Natural killer cell treated with Interleukin-12 subunit alpha and Interleukin-12 subunit beta and Interleukin-15 and Interleukin-18, amount 100 ng/mL, for 72 hours (primary cell): ENCODE data around the gene NMRK1. TPM values are rescaled to one million over a fixed set of nuclear protein-coding genes. Genes with fewer than 3 reads are reported as not detected.

ENCODE experiments used
- ATAC-seq, 2 donors: fragments of 150-1000 bp; cut with Tn5 transposase in 1 of 2; sonication (Bioruptor Pico), chemical (Tn5 transposase) in 1 of 2; 2 replicates each; pipeline ENCODE4 v1.10.0; 2021
- DNase-seq: peaks from one replicate; pipeline ENCODE4 v3.0.0; 2022; ENCODE audit warnings: low spot score
- H3K27ac Mint-ChIP-seq, 2 donors: 1 replicate in 1 of 2; 2 replicates in 1 of 2; pipeline ENCODE4 v1.8.0; 2022; ENCODE audit warnings: mixed read lengths in 2 of 2, mild to moderate bottlenecking in 1 of 2, moderate library complexity in 1 of 2
- H3K27me3 Mint-ChIP-seq, 2 donors: 1 replicate in 1 of 2; 2 replicates in 1 of 2; pipeline ENCODE4 v1.8.0; 2022; ENCODE audit warnings: mixed read lengths in 2 of 2
- H3K36me3 Mint-ChIP-seq: one replicate; pipeline ENCODE4 v1.8.0; 2022; ENCODE audit warnings: mixed read lengths
- H3K4me1 Mint-ChIP-seq, 2 donors: 1 replicate in 1 of 2; 2 replicates in 1 of 2; pipeline ENCODE4 v1.8.0; 2022; ENCODE audit warnings: low read depth in 2 of 2, mixed read lengths in 2 of 2, mild to moderate bottlenecking in 1 of 2
- H3K4me3 Mint-ChIP-seq: one replicate; pipeline ENCODE4 v1.8.0; 2022; ENCODE audit warnings: mixed read lengths
- H3K9me3 Mint-ChIP-seq: 2 replicates; pipeline ENCODE4 v1.8.0; 2022; ENCODE audit warnings: mixed read lengths
- total RNA-seq, 2 donors: library from RNA; stranded (reverse); gene quantifications; one replicate each; pipeline ENCODE4 v1.2.3, GENCODE V29; 2022

The NMRK1 gene
- total RNA-seq, 2 donors from 2014 or later = 24.0 to 27.2 TPM

DNA sequence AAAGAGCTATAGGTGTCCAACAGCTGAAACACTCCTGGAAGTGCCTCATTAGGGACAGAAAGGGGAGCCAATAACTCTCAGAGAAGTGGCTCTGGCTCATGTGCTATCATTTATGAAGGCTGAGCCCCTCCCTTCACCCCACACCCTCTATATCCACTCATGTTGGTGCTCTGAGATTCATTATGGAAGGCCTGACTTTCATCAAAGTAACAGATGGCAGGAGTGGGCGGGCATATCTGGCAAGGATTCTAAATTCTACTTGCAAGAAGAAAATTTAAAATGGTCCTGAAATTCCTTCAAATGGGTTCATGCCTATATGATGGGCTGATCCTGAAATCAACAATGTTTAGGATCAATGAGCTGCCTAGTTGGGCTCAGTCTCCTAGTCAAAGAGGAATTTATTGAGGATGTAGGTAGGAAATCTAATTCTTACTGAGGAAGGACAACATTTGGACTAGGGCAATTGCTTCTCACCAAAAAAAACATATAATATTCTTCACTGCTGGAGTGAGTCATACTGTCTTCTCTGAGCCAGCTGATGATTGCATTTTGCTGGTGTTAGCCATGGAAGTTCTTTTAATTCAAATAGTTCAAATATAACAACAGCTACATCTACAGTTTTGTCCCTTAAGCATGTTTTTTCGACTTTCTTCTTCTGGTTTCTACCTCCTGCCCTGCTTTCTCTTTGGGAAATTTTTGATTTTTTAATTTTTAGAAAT, 23.5 kb downstream of the NMRK1 start:
- no peak for DNase-seq
- no peaks in the 10 kb centered on the region for H3K27me3 Mint-ChIP-seq
- peaks cover 25% of the 10 kb centered on the region for H3K36me3 Mint-ChIP-seq
- H3K4me1 Mint-ChIP-seq = no peaks in the 10 kb centered on the region
- H3K27ac Mint-ChIP-seq = no peak overlapping the region
- no peak for ATAC-seq
- H3K9me3 Mint-ChIP-seq = no peaks in the 10 kb centered on the region
- no peak overlapping the region for H3K4me3 Mint-ChIP-seq

DNA sequence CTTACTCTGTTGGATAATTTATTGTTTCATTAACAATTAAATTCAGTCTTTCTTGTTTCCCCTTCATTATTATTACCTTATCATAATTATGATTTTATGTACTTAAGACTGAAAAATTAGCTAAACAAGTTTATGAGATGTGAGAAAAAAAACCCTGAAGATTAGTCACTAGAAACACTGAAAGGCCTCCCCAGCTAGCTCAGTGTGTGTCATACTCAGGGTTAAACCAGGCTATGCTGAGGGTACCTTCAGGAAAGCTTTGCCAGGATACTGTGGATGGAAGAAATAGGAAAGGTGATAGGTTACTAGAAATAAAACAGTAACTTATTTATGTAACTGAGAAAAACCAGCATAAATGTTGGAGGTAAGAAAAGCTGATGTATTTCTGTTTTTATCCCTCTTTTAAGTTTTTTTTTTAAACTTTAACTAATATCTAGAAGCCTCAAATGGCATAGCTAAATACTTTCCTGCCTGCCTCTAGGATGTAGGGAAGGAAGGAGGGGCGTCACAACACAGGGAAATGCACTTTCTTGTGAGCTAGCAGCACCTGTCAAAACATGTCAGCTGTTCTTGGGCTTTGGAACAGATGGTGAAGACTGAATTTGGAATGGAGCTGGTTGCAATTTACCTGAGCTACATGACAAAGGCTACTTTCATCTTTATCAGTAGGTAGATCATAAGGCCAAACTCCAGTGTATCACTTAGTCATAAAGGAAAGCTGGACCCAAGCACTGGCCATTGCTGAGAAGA, 24.2 kb downstream of the NMRK1 start:
- no peak overlapping the region for H3K27ac Mint-ChIP-seq
- ATAC-seq = no peak

DNA sequence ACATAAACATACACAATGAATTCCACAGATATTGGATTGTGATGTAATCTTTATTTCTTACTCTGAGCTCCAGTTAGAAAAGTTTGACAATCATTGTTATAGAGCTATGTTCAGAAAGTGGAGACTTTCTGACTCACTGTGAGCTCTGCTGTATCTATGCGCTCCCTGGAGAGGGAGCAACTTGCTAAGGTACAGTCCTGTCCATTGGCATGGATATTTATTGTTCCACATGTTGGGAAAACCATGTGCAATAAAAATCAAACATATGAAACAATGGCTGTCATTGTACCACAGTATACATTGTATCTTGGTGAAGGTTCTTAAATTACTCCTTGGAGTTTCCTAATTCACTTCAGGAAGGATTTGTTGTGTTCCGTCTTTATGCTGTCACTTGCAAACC, 26.8 kb downstream of the NMRK1 start:
- Mint-ChIP-seq H3K4me3 (no peak overlapping the region), H3K36me3 (peaks cover 9% of the 10 kb centered on the region)

More for the DNA sequence above, 24.2 kb downstream of the NMRK1 start:
- no peak for DNase-seq
- H3K4me1 Mint-ChIP-seq = no peaks in the 10 kb centered on the region
- no peaks in the 10 kb centered on the region for H3K27me3 Mint-ChIP-seq
- no peaks in the 10 kb centered on the region for H3K9me3 Mint-ChIP-seq
- no peak overlapping the region for H3K4me3 Mint-ChIP-seq
- peaks cover 28% of the 10 kb centered on the region for H3K36me3 Mint-ChIP-seq

DNA sequence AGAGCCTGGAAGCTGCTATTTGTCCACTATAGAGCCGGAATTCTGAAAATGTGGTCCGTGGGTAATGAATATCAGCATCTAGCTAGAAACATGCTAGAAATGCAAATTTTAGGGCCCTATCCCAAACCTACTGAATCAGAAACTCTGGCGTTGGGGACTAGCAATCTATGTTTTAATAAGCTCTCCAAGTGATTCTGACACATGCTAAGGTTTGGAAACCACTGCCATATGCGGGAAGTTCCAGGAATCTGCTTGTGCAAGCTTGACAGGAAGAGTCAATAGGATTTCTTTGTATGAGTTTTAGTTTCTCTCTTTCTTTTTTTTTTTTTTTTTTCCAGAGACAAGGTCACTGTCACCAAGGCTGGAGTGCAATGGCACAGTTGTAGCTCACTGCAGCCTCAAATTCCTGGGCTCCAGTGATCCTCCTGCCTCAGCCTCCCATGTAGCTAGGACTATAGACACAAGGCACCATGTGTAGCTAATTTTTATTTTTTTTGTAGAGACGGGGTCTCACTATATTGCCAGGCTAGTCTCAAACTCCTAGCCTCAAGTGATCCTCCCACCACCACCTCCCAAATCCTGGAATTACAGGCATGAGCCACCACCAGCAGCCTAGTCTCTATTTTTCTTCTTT, 33.5 kb downstream of the NMRK1 start:
- no peaks in the 10 kb centered on the region for H3K9me3 Mint-ChIP-seq
- no peaks in the 10 kb centered on the region for H3K4me1 Mint-ChIP-seq
- no peak overlapping the region for H3K27ac Mint-ChIP-seq
- H3K27me3 Mint-ChIP-seq = no peaks in the 10 kb centered on the region
- no peak overlapping the region for H3K4me3 Mint-ChIP-seq
- no peak for DNase-seq
- ATAC-seq = no peak
- peaks cover 3% of the 10 kb centered on the region for H3K36me3 Mint-ChIP-seq

More for the DNA sequence above, 26.8 kb downstream of the NMRK1 start:
- Mint-ChIP-seq H3K27ac (no peak overlapping the region), H3K27me3 (no peaks in the 10 kb centered on the region), H3K9me3 (no peaks in the 10 kb centered on the region), H3K4me1 (no peaks in the 10 kb centered on the region)
- DNase-seq = no peak
- no peak for ATAC-seq

DNA sequence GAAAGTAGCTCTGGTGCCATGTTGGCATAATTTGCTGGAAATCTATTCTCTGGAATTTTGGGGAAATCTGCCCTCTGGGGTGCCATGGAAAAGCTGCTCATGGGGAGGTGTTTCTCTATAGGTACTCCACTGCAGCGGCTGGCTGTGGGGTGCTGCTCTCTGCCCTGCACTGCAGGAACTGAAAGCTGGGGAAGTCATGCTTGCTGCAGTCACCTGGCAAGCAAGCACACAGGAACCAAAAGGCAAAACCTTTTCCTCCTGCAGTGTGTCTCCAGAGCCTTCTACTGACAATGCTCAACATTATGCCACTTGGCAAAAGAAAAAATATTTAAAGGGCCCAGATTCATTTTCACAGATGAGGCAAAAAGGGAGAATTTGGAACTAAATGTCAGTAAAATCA, 34.1 kb downstream of the NMRK1 start:
- H3K27me3 Mint-ChIP-seq = no peaks in the 10 kb centered on the region
- no peak for ATAC-seq
- H3K9me3 Mint-ChIP-seq = no peaks in the 10 kb centered on the region
- H3K4me3 Mint-ChIP-seq = no peak overlapping the region
- no peak for DNase-seq
- H3K4me1 Mint-ChIP-seq = no peaks in the 10 kb centered on the region
- H3K36me3 Mint-ChIP-seq = no peaks in the 10 kb centered on the region
- H3K27ac Mint-ChIP-seq = no peak overlapping the region

DNA sequence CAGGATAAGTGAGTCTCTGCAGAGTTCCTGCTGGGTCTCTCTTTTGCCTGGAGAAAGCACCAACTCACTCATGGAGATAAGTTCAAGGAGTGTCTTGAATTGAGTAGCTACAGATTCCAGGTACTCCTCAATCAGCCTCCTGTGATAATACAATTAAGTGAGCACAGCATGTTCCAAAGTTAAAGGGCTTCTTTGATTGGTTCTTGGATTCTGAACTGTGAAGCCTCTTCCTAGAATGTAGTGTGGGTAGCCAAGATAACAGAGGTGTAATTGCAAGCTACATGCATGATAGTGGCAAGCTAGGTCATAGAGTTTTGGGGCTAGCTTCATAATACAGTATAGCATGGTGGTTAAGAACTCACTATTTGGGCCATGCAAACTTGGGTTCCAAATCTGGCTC, 36.7 kb downstream of the NMRK1 start:
- Mint-ChIP-seq H3K36me3 (no peaks in the 10 kb centered on the region), H3K27ac (no peak overlapping the region), H3K4me1 (no peaks in the 10 kb centered on the region), H3K27me3 (peaks cover 0 to 2% of the 10 kb centered on the region in 2 donors), H3K4me3 (no peak overlapping the region), H3K9me3 (no peaks in the 10 kb centered on the region)
- DNase-seq (no peak), ATAC-seq (no peak)

DNA sequence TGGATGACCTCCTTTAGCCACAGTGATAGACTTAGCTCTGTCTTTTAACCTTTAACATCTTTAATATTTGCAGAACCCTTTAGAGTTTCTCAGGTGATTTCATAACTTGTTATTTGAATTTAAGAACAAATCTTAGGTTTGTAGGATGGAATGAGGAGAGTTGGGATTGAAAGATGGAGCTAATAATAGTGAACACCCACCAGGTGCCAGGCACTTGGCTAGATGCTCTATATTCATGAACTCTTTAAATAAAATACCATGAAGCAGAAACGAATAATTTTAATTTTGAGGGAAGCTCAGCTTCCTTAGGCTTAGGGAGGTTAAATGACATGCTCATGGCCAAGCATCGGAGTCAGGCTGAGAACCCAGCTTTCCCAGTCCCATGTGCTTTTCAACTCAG, 40.4 kb downstream of the NMRK1 start:
- no peaks in the 10 kb centered on the region for H3K9me3 Mint-ChIP-seq
- no peaks in the 10 kb centered on the region for H3K4me1 Mint-ChIP-seq
- no peak overlapping the region for H3K4me3 Mint-ChIP-seq
- H3K36me3 Mint-ChIP-seq = no peaks in the 10 kb centered on the region
- peaks cover 14 to 16% of the 10 kb centered on the region in 2 donors for H3K27me3 Mint-ChIP-seq
- no peak overlapping the region for H3K27ac Mint-ChIP-seq
- ATAC-seq = no peak
- no peak for DNase-seq

DNA sequence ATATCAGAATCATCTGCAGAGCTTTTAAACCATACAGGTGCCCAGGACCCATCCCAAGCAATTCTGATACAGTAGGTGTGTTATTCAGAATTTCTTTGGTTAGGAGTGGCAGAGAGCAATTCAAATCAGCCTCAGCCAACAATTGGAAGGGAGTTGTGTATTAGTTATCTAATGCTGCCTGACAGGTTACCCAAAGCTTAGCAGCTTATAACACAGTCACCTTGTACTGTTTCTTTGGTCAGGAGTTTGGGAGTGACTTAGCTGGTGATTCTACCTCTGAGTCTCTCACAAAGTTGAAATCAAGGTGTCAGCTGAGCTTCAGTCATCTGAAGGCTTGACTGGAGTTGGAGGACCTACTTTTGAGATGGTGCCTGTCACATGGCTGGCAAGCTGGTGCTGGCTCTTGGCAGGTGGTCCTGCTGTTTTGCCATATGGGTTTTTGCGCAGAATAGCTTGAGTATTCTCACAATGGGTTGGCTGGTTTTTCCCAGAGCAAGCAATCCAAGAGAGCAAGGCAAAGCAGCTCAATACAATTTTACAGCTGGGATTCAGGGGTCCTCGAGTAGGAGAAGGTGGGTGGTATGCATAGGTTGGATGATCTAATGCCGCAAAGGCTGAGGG, 41.1 kb downstream of the NMRK1 start:
- Mint-ChIP-seq H3K27ac (no peak overlapping the region), H3K4me1 (no peaks in the 10 kb centered on the region), H3K27me3 (peaks cover 14 to 16% of the 10 kb centered on the region in 2 donors), H3K4me3 (no peak overlapping the region), H3K36me3 (no peaks in the 10 kb centered on the region), H3K9me3 (no peaks in the 10 kb centered on the region)
- ATAC-seq (no peak), DNase-seq (no peak)

DNA sequence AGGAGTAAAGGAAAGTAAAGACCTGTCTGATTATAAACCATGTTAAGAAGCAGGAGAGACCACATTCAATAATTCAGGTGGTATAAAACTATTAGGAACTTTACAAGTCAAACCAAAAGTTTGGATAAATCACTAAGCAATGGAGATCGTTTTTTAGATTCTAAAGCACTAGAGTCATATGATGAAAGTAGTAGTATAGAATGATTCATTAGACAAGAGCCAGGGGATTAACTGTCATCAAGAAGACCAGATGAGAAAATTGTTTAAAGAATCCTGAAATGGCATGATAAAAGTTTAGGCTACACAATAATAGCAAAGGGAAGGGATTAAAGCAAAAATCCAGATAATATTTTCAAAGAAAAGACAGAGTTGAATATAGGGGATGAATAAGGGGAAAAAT, 46.9 kb downstream of the NMRK1 start:
- Mint-ChIP-seq H3K9me3 (no peaks in the 10 kb centered on the region), H3K4me3 (no peak overlapping the region), H3K27ac (no peak overlapping the region), H3K4me1 (no peaks in the 10 kb centered on the region), H3K27me3 (peaks cover 14 to 18% of the 10 kb centered on the region in 2 donors), H3K36me3 (no peaks in the 10 kb centered on the region)
- ATAC-seq (no peak), DNase-seq (no peak)

DNA sequence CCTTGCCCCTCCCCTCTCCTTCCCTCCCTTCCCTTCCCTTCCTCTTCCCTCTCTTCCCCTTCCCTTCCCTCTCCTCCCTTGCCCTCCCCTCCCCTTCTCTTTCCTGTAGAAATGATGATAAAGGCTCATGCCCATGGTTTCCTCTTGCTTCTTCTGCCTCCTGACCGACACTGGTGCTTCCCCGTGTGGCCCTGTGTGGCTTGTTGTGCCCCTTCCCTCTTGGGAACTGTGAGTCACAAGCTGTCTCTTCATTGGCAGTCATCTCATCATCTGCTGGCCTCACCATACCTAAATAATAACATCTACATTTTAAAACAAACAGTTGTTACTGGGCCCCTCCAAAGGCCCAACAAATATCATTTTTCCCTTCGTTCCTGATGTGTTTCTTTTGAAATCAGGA, 48.2 kb downstream of the NMRK1 start:
- no peak for DNase-seq
- ATAC-seq = no peak
- H3K36me3 Mint-ChIP-seq = no peaks in the 10 kb centered on the region
- no peak overlapping the region for H3K4me3 Mint-ChIP-seq
- no peaks in the 10 kb centered on the region for H3K4me1 Mint-ChIP-seq
- H3K9me3 Mint-ChIP-seq = no peaks in the 10 kb centered on the region
- no peak overlapping the region for H3K27ac Mint-ChIP-seq
- peaks cover 2 to 13% of the 10 kb centered on the region in 2 donors for H3K27me3 Mint-ChIP-seq

DNA sequence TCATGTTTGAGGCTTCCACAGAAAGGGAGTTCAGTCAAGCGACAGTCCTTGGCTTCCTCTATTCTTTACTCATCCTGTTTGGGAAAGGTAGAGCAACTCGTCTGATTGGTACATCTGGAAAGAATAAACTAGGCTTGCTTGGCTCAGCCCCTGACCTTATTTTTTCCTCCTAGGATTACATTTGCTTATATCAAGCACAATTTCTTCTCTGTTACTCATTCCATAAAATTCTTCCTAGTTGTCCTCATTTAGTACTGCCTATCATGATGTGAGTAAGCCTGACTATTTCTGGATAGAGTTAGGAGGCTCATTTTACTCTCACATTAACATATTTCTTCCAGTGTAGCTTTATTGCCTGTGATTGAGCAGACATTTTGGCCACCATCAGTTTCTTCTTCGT, 48.9 kb downstream of the NMRK1 start:
- Mint-ChIP-seq H3K36me3 (no peaks in the 10 kb centered on the region), H3K9me3 (no peaks in the 10 kb centered on the region), H3K4me1 (no peaks in the 10 kb centered on the region), H3K27ac (no peak overlapping the region), H3K27me3 (peaks cover 0 to 11% of the 10 kb centered on the region in 2 donors), H3K4me3 (no peak overlapping the region)
- no peak for ATAC-seq
- DNase-seq = no peak

DNA sequence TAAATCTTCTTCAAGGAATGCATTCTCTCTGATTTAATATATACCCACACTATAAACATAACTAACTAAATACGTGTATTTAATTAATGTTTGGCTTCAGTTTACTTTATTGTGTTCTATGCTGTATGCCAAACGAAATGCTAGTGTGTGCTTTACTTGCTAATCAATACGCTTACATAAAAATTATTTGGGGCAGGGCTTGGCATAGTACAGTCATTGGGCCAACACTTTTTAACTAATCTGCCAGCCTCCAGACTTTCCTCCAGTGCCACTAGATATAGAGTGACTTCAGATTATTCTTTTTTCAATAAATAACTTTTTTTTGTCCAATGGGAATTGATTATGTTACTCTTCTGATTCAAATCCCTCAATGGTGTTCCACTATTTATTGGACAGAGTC, 51.2 kb downstream of the NMRK1 start:
- no peak for DNase-seq
- ATAC-seq = no peak
- Mint-ChIP-seq H3K36me3 (no peaks in the 10 kb centered on the region), H3K4me3 (no peak overlapping the region), H3K27me3 (peaks cover 0 to 8% of the 10 kb centered on the region in 2 donors), H3K9me3 (no peaks in the 10 kb centered on the region), H3K4me1 (no peaks in the 10 kb centered on the region), H3K27ac (no peak overlapping the region)

DNA sequence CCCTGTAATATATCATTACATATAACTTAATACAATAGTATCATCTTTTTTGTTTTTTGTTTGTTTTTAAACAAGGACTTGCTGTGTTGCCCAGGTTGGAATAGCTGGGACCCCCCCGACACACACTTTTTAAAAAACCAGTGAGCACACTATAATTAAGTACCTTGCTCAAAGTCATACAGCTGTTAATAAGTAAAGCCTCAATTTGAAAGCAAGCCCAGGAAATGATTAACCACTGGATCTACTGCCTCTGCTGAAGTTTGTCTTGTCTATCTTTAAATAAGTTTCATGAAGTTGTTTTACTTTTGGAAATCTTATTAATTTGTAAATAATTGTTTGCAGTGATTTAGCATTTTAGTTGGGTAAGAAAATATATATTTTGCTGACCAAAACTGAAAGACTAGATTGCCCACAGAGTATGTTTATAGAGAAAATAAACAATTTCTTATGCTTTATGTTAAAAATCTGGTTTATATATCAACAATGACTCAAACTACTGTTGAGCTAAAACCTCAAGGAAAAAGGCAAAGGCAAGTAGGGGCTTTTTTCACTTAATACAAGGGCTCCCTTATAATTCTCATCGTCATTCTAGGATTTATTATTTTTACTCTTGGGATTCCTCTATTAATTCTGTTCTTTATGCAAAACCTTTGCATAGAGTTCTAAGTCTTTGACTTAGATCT, 54.0 kb downstream of the NMRK1 start:
- H3K4me1 Mint-ChIP-seq = no peaks in the 10 kb centered on the region
- no peak overlapping the region for H3K4me3 Mint-ChIP-seq
- no peak for ATAC-seq
- H3K27ac Mint-ChIP-seq = no peak overlapping the region
- H3K9me3 Mint-ChIP-seq = no peaks in the 10 kb centered on the region
- peaks cover 0 to 4% of the 10 kb centered on the region in 2 donors for H3K27me3 Mint-ChIP-seq
- no peak for DNase-seq
- H3K36me3 Mint-ChIP-seq = no peaks in the 10 kb centered on the region
